HG03457 (cell line): ENCODE data around the gene FABP1.

Source experiments
- ATAC-seq: cut with Tn5 transposase; IDR thresholded peaks from one replicate; pipeline ENCODE4 v1.9.1; 2021; ENCODE audit warnings: moderate number of reproducible peaks; ENCODE audit not compliant: unreplicated experiment

The FABP1 gene

GRCh38 chr2:88116669-88117432, 11.0 kb downstream of the FABP1 start:
- no peak for ATAC-seq

GRCh38 chr2:88115825-88116518, 11.9 kb downstream of the FABP1 start:
- no peak for ATAC-seq

GRCh38 chr2:88114889-88115288, 13.0 kb downstream of the FABP1 start:
- no peak for ATAC-seq

- ATAC-seq = no peak
Observed at GRCh38 chr2:88113069-88113468, 14.8 kb downstream of the FABP1 start.

- ATAC-seq = no peak
Observed at GRCh38 chr2:88110830-88111229, 17.0 kb downstream of the FABP1 start.

- no peak for ATAC-seq
Observed at GRCh38 chr2:88108796-88109195, 19.1 kb downstream of the FABP1 start.

- ATAC-seq = no peak
Observed at GRCh38 chr2:88100489-88100858, 27.4 kb downstream of the FABP1 start.

- ATAC-seq = no peak
Observed at GRCh38 chr2:88099798-88100488, 27.9 kb downstream of the FABP1 start.

- no peak for ATAC-seq
Observed at GRCh38 chr2:88098558-88098900, 29.3 kb downstream of the FABP1 start.

- no peak for ATAC-seq
Observed at GRCh38 chr2:88097891-88098557, 29.8 kb downstream of the FABP1 start.

- no peak for ATAC-seq
Observed at GRCh38 chr2:88097192-88097591, 30.7 kb downstream of the FABP1 start.

GRCh38 chr2:88096708-88097107, 31.2 kb downstream of the FABP1 start:
- no peak for ATAC-seq

GRCh38 chr2:88095022-88095421, 32.8 kb downstream of the FABP1 start:
- no peak for ATAC-seq

- ATAC-seq = no peak
Observed at GRCh38 chr2:88092773-88093172, 35.1 kb downstream of the FABP1 start.

- no peak for ATAC-seq
Observed at GRCh38 chr2:88091943-88092342, 35.9 kb downstream of the FABP1 start.

GRCh38 chr2:88090446-88091283, 37.2 kb downstream of the FABP1 start:
- ATAC-seq = no peak

GRCh38 chr2:88088999-88089398, 38.9 kb downstream of the FABP1 start:
- no peak for ATAC-seq

GRCh38 chr2:88087763-88088162, 40.1 kb downstream of the FABP1 start:
- no peak for ATAC-seq

- no peak for ATAC-seq
Observed at GRCh38 chr2:88087073-88087472, 40.8 kb downstream of the FABP1 start.

- no peak for ATAC-seq
Observed at GRCh38 chr2:88086401-88086800, 41.5 kb downstream of the FABP1 start.

- ATAC-seq = no peak
Observed at GRCh38 chr2:88085602-88086001, 42.3 kb downstream of the FABP1 start.
